HG03575 (cell line): Measurements from ENCODE around the gene KCNE1.
"Not testable (repeated sequence)": the region's sequence is repeated elsewhere in the genome, so short reads cannot be mapped to it uniquely, and the experiment has no call there.

Experiments
- ATAC-seq: cut with Tn5 transposase; IDR thresholded peaks from one replicate; pipeline ENCODE4 v1.9.1; 2021; ENCODE audit not compliant: unreplicated experiment, insufficient number of reproducible peaks, low FRiP score; ENCODE audit errors: extremely low read depth

Gene KCNE1

GRCh38 chr21:34456180-34456579 lies 55.8 kb downstream of the KCNE1 start:
- ATAC-seq, result not testable (repeated sequence)

GRCh38 chr21:34455628-34456027 lies 56.4 kb downstream of the KCNE1 start:
- ATAC-seq, result not testable (repeated sequence)

- not testable (repeated sequence) for ATAC-seq
Measured at GRCh38 chr21:34447018-34447417, 65.0 kb downstream of the KCNE1 start.

GRCh38 chr21:34443486-34443885 lies 68.5 kb downstream of the KCNE1 start:
- not testable (repeated sequence) for ATAC-seq

- ATAC-seq, result not testable (repeated sequence)
Measured at GRCh38 chr21:34429710-34430109, 82.3 kb downstream of the KCNE1 start.

GRCh38 chr21:34428441-34428840 lies 83.6 kb downstream of the KCNE1 start:
- ATAC-seq, result not testable (repeated sequence)

- not testable (repeated sequence) for ATAC-seq
Measured at GRCh38 chr21:34427339-34427738, 84.7 kb downstream of the KCNE1 start.

GRCh38 chr21:34423805-34424204 lies 88.2 kb downstream of the KCNE1 start, which contains the start of gene SMIM34:
TSS of gene SMIM34 (minus strand) at chr21:34423951. CDS start at chr21:34423839, 112 bp downstream.
- ATAC-seq, result not testable (repeated sequence)

GRCh38 chr21:34417448-34418077 lies 94.4 kb downstream of the KCNE1 start:
- ATAC-seq, result not testable (repeated sequence)

GRCh38 chr21:34407294-34407693 lies 104.7 kb downstream of the KCNE1 start:
- not testable (repeated sequence) for ATAC-seq

- ATAC-seq, result not testable (repeated sequence)
Measured at GRCh38 chr21:34406676-34407075, 105.3 kb downstream of the KCNE1 start.

GRCh38 chr21:34406102-34406501 lies 105.9 kb downstream of the KCNE1 start:
- not testable (repeated sequence) for ATAC-seq

- not testable (repeated sequence) for ATAC-seq
Measured at GRCh38 chr21:34405686-34406085, 106.3 kb downstream of the KCNE1 start.

- not testable (repeated sequence) for ATAC-seq
Measured at GRCh38 chr21:34404742-34405141, 107.3 kb downstream of the KCNE1 start.

- ATAC-seq, result not testable (repeated sequence)
Measured at GRCh38 chr21:34400522-34400921, 111.5 kb downstream of the KCNE1 start.
